Lower leg skin (tissue), 4 donors: ENCODE results near the gene MAD1L1. TPM values are rescaled to one million over a fixed set of nuclear protein-coding genes. Genes with fewer than 3 reads are reported as not detected.

Experiments used
- DNase-seq, 2 donors: peaks; one replicate each; pipeline ENCODE4 v3.0.0-alpha.2; 2019; ENCODE audit warnings: low spot score in 2 of 2
- H3K4me3 ChIP-seq: fragments of 200-600 bp; sonication (generic); 2 replicates; pipeline ENCODE4 v1.5.1; 2017; ENCODE audit warnings: mild to moderate bottlenecking, low read depth; ENCODE audit not compliant: poor library complexity, severe bottlenecking
- POLR2A ChIP-seq, 2 donors: fragments of 450-650 bp; IDR thresholded peaks; one replicate each; pipeline ENCODE4 v1.6.1; 2016 to 2017; ENCODE audit warnings: antibody characterized with exemption in 2 of 2, mild to moderate bottlenecking in 1 of 2, moderate library complexity in 1 of 2
- WGBS, 2 donors: methylation state at CpG; one replicate each; pipeline ENCODE4 v1.1.5; 2018; 5-methylcytosine and 5-hydroxymethylcytosine counted together
- intact Hi-C: fragments of 100-400 bp; cut with DNase I; formaldehyde crosslinking; loops from one replicate; pipeline ENCODE4 v1.15.0; 2023; ENCODE audit warnings: low total_unique reads
- total RNA-seq, 4 donors: library from RNA; depleted of rRNA; stranded (reverse); fragments of >200 nt; gene quantifications; one replicate each; pipeline ENCODE4 v1.1.0, GENCODE V29; 2016
- TF ChIP-seq, protein P1 (sequence below), 3 donors: fragments of 450-650 bp; IDR thresholded peaks; one replicate each; pipeline ENCODE4 v1.5.1; 2016; ENCODE audit warnings: antibody characterized with exemption in 3 of 3, mild to moderate bottlenecking in 3 of 3, moderate library complexity in 2 of 3

Gene MAD1L1
- total RNA-seq, 4 donors from 2014 or later, result 37.7 to 77.8 (median 59.4) TPM

- intact Hi-C loops, result no loop called here
- WGBS, 2 donors, result 1 to 3% methylated on average over 24 to 40 of the region's 46 CpGs
- TF ChIP-seq, protein P1, sequence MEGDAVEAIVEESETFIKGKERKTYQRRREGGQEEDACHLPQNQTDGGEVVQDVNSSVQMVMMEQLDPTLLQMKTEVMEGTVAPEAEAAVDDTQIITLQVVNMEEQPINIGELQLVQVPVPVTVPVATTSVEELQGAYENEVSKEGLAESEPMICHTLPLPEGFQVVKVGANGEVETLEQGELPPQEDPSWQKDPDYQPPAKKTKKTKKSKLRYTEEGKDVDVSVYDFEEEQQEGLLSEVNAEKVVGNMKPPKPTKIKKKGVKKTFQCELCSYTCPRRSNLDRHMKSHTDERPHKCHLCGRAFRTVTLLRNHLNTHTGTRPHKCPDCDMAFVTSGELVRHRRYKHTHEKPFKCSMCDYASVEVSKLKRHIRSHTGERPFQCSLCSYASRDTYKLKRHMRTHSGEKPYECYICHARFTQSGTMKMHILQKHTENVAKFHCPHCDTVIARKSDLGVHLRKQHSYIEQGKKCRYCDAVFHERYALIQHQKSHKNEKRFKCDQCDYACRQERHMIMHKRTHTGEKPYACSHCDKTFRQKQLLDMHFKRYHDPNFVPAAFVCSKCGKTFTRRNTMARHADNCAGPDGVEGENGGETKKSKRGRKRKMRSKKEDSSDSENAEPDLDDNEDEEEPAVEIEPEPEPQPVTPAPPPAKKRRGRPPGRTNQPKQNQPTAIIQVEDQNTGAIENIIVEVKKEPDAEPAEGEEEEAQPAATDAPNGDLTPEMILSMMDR (IDR thresholded peaks at IDR 0.05), result no peak
- TF ChIP-seq POLR2A (IDR thresholded peaks at IDR 0.05), result no peak
- DNase-seq, result no peak
- H3K4me3 ChIP-seq, result peak overlapping the region; percentile 97
These were observed 566 bp downstream of the MAD1L1 start for GRCh38 chr7:2231992-2232765.

GRCh38 chr7:2230882-2231281 lies 1.9 kb downstream of the MAD1L1 start:
- no peak overlapping the region for H3K4me3 ChIP-seq
- intact Hi-C loops, result no loop called here
- 76 to 88% methylated on average over 9 of the region's 9 CpGs for WGBS, 2 donors
- TF ChIP-seq, protein P1 (IDR thresholded peaks at IDR 0.05), result no peak
- TF ChIP-seq POLR2A (IDR thresholded peaks at IDR 0.05), result no peak
- DNase-seq, result no peak

GRCh38 chr7:2230226-2230625 lies 2.5 kb downstream of the MAD1L1 start:
- WGBS, 2 donors, result 91 to 97% methylated on average over 4 to 8 of the region's 8 CpGs

DNA sequence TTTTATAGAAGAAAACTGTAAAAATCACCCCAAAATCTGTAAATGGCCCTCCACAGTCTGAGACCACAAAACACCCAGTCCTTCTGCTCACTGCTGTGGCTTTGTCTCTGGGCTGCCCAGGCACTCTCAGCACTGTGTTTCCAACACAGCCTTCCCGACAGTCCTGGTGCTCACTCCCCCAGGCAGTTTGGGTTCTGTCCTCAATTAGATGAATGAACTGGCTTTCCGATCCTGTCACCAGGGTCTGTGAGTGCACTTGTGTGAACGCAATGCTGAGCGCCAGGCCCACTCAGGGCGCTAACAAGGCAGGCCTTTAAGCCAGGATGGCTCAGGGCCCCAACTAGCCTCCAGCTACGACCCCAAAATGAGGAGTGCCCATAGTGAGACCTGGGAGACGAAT lies 3.3 kb downstream of the MAD1L1 start:
- DNase-seq, result no peak
- intact Hi-C loops, result no loop called here
- H3K4me3 ChIP-seq, result no peak overlapping the region
- WGBS, 2 donors, result 81 to 88% methylated on average over 3 to 7 of the region's 7 CpGs
- TF ChIP-seq, protein P1 (IDR thresholded peaks at IDR 0.05), result no peak
- no peak for TF ChIP-seq POLR2A (IDR thresholded peaks at IDR 0.05)

More at GRCh38 chr7:2230226-2230625, 2.5 kb downstream of the MAD1L1 start:
- intact Hi-C loops, result no loop called here
- no peak for DNase-seq
- no peak for TF ChIP-seq POLR2A (IDR thresholded peaks at IDR 0.05)
- TF ChIP-seq, protein P1 (IDR thresholded peaks at IDR 0.05), result no peak
- H3K4me3 ChIP-seq, result no peak overlapping the region

DNA sequence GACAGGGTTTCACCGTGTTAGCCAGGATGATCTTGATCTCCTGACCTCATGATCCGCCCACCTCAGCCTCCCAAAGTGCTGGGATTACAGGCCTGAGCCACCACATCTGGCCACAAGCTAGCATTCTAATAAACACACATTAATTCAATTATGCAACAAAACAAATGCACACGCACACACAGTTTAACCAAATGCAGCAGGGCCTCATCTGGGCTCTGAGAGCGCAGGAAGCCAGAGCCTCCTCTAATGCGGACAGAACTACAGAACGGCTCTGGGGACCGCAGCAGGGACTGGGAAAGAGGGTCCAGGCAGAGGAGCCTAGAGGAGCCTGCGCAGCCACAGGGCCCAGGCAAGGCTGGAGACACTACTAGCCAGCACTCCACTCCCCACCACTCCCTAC lies 3.8 kb downstream of the MAD1L1 start:
- 71 to 76% methylated on average over 8 of the region's 8 CpGs for WGBS, 2 donors
- TF ChIP-seq POLR2A (IDR thresholded peaks at IDR 0.05), result no peak
- TF ChIP-seq, protein P1 (IDR thresholded peaks at IDR 0.05), result no peak
- no peak for DNase-seq
- intact Hi-C loops, result no loop called here
- H3K4me3 ChIP-seq, result no peak overlapping the region
